HG03575 (cell line): ENCODE data around the gene ERBB4.

Experiments
- ATAC-seq: cut with Tn5 transposase; IDR thresholded peaks from one replicate; pipeline ENCODE4 v1.9.1; 2021; ENCODE audit not compliant: unreplicated experiment, insufficient number of reproducible peaks, low FRiP score; ENCODE audit errors: extremely low read depth

ERBB4 gene

DNA sequence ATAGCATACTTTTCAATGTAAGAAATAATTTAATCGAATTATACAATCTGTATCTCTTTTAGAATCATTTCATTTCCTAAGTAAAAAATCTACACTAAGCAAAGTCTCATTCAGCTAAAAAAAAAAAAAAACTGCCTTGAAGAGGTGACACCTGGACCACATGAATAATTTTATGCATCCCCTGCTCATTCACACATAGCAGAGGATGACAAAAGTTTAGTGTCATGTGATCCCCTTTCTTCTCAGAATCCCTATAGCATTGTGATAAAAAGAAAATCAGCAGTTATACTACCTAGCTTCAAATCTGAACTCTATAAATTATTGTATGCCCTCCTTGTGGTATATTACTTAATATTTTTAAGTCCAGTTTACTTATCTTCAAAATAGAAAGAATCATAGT lies 603.8 kb downstream of the ERBB4 start:
- no peak for ATAC-seq

DNA sequence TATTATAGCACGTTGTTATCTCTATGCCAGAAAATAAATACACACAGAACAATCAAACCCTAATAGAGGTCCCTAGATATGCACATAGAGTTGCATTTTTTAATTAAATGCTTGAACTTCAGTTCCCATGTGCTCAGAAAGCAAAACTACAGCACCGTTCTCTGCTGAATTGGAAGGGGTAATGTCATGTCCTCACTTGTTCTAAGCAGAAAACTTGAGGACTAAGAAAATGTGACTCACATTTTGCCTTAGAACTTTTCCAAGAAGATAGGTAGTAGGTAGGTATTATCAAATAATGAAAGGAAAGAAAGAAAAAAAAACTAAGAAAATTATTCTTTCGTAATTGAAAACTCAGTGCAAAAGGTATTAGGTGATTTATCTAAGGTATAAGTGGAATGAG lies 607.3 kb downstream of the ERBB4 start:
- ATAC-seq: no peak

DNA sequence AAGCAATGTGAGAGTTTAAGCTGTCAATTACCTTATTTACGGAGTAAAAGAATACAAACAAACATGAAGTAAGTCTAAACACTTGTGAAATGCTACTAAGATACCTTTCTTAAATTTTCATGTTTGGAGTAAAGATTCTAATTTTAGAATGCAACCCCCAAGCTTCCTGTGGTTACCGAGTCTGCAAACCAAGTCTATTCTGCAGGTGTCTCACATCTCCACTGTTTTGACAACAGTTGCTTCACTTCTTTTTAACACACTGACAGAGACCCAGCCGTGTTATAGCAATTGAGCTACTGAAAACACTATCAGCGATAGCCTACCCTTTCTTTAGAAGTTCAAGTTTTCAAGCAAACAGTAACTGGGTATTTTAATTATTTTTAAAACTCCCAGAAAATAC lies 608.3 kb downstream of the ERBB4 start:
- ATAC-seq: peak; percentile 92

GRCh38 chr2:211928201-211928600 lies 610.4 kb downstream of the ERBB4 start:
- no peak for ATAC-seq

DNA sequence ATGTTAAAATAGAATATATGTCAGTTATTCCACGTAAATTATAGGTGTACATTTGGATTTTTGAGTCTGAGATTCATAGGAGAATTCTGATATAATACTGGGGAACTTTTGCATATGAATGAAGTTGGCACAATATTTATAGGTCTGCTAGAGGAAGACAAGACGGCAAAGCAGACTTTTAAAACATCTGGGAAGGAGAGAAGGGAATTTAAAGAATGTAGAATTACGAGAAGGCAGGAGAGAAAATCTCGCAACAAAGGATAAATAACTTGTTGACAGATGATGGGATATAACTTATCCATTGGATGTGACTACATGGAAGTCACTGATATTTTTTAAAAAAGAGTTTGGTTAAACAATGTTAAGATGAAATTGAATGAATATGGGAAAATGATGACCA lies 615.6 kb downstream of the ERBB4 start:
- ATAC-seq: no peak

DNA sequence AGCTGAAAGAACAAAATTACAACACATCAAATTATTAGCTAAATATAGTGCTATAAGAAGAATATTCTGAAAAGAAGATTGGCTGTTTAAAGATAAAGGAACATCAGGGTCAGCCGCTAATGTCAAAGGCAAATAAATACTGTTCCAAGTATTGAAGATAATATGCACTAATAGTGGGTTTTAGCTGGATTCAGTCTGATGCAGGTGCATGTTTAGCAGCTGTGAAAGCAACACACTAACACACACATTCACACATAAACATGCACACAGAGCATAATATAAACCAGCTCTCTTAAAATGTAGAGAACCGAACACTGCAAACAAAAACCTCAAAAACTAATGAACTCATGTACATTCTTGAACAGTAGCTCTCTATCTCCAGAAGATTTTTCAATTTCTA lies 634.6 kb downstream of the ERBB4 start:
- ATAC-seq: no peak

DNA sequence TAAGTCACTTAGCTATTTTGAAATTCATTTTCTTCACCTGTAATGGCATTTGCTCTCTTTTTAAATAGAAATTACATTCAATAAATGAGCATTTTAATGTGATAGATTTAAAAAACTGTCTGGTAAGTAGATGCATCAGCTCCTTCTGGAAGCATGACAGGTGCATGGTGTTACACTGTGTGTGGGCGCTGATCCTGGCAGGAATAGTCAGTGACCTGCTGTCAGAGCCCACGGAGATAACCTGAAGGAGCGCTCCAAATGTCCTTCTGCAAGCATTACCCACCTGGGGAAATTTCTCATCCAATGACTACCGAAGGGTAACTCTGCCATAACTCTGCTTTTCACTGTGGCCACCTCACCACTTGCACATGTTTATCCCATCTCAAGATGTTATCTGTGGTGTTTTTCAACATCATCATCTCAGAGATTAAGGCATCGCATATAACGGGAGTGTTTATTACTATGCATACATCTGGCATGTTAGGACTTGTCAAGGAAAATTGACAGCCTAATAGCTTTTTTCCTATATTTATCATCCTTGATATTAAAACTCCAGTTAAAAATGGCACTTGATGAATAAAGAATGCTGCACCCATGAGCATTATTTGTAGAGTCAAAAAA lies 637.3 kb downstream of the ERBB4 start:
- ATAC-seq: no peak

DNA sequence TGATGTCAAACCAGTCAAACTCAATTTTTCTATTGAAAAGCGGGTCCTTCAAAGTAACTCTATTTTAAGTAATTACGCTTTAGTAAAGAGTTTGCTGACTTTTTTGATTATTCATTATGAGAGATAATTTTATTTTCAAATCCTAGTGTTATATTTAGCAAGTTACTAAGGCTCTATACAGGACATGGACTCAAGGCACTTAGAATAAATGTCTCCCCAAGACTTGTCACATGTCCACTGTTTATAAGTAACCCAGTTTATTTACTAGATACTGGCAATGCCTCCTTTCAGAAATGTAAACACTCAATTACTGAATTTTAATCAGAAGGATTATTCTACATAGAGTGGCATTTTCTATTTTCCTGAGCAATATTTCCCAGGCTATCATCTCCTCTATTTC lies 638.1 kb downstream of the ERBB4 start:
- no peak for ATAC-seq

- ATAC-seq: no peak
Observed at GRCh38 chr2:211900000-211900399, 638.6 kb downstream of the ERBB4 start.

DNA sequence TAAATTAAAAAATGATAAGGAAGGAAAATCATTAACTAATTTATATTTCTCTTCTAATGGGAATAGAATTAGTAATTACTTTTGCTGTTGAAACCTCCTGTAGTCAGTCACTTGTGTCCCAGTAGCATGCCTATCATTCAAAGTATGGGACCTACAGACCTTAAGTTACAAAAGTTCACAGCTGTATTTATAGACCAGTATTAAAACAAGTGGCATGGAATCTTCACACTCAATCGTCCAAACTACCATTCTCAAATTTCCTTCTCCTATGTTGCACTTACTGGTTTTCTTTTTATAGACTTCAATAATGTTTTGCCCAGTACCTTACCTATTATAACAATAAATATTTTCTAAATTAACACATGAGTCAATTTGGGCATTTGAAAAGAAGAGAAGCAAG lies 639.9 kb downstream of the ERBB4 start:
- ATAC-seq: no peak

DNA sequence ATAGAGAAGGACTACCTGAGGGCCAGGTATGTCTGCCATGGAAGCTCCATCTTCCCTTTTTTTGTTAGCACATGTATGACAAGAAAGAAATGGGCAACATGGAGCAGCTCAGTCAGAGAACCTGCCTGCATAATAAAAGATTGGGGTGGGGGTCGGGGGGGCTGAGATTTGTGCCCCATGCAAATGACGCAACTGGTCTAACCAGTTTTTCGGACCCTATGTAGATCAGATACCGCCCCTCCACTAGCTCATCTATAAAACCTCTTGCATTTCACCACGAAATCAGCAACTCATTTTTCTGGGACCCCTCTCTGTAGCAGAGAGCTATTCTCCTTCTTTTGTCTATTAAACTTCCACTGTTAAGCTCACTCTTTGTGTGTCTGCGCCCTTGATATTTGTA lies 657.2 kb downstream of the ERBB4 start:
- no peak for ATAC-seq

DNA sequence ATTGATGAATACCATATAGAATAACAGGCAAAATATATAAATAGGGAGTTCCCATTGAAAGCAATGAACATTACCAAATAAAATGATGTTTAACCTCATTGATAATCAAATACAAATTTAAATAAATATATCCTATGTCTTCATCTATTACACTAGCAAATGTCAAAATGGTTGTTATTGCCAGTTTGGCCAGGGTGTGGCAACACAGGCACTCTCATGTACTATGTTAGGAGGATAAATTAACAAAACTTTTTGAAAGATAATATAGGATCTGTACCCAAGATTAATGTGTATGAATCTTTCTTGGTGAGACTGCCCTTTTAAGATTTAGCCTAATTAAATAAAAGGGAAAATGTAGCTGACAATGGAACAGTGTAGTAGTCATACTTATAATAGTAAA lies 659.3 kb downstream of the ERBB4 start:
- no peak for ATAC-seq

DNA sequence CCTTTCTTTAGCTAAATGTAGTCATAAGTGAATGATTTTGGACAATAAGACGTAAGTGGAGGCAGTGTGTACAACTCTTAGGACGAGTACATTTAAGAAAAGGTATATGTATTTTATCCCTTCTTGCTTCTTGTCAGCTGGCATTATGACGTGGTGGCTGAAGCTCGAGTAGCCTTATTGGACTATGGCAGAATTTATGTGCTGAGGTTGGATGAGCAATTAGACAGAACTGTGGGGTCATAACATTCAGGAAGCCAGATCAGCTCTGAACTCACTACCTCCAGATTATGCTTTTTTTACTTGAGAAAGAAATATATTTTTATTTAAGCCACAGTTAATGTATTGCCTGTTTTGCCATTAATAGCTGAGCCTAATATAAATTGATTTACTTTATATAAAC lies 661.5 kb downstream of the ERBB4 start:
- no peak for ATAC-seq

- no peak for ATAC-seq
Observed at GRCh38 chr2:211875488-211875887, 663.1 kb downstream of the ERBB4 start.

- ATAC-seq: no peak
Observed at GRCh38 chr2:211868996-211869533, 669.5 kb downstream of the ERBB4 start.

GRCh38 chr2:211867845-211868451 lies 670.7 kb downstream of the ERBB4 start:
- peak; percentile 98 for ATAC-seq

DNA sequence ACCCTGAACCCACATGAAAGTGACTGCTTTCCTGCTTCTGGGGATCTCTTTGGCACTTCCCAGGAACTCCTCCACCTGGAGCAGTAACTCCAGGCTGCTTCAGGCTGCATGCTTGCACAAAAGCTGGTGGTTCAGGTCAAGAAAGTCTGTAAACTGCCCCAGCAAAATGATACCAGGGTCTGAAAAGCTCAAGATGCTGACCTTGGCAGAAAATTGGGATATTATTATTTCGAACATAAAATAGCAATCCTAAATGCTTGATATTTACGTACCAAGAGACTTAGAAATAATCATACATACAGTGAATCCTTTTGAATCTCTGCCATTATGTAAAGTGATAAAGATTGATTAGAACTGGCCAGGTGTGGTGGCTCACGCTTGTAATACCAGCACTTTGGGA lies 674.3 kb downstream of the ERBB4 start:
- ATAC-seq: no peak

GRCh38 chr2:211860224-211860623 lies 678.4 kb downstream of the ERBB4 start:
- no peak for ATAC-seq

GRCh38 chr2:211854832-211855231 lies 683.8 kb downstream of the ERBB4 start:
- ATAC-seq: no peak

- no peak for ATAC-seq
Observed at GRCh38 chr2:211846714-211847113, 691.9 kb downstream of the ERBB4 start.

GRCh38 chr2:211846036-211846400 lies 692.6 kb downstream of the ERBB4 start:
- ATAC-seq: no peak
